GM12865 (cell line): ENCODE results near the gene CDK1.

Experiments
- DNase-seq: peaks from one replicate; pipeline ENCODE4 v3.0.0; 2010; ENCODE audit warnings: low read depth
- H3K4me3 ChIP-seq: 2 replicates; pipeline ENCODE4 v1.5.1; 2011; ENCODE audit warnings: mild to moderate bottlenecking, low read depth, low read length, control low read depth
- TF ChIP-seq, protein P1 (sequence below): IDR thresholded peaks from 2 replicates; pipeline ENCODE4 v1.5.1; 2011; ENCODE audit warnings: low read length, control low read depth, low read depth, inconsistent platforms; ENCODE audit not compliant: insufficient read depth; ENCODE audit errors: missing control alignments

CDK1 gene

DNA sequence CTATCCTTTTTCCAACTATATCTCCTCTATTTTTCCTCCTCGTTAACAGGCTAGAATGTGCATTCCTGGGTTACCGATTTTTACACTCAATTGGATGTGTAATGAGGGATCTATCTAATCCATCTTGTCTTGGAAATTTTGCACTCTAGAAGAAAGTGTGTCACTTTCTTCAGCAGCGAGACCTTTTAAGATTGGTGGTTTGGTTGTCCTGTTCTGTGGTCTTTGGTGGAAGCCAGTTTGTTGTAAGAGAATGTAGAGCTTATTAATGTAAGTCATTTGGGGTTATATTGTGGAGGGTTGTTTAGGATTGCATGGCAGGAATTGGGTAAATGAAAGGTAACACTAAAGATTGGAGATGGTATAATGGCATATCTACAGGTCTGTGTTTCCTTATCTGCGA, 16.7 kb downstream of the CDK1 start:
- DNase-seq, result no peak
- no peak overlapping the region for H3K4me3 ChIP-seq
- TF ChIP-seq, protein P1, sequence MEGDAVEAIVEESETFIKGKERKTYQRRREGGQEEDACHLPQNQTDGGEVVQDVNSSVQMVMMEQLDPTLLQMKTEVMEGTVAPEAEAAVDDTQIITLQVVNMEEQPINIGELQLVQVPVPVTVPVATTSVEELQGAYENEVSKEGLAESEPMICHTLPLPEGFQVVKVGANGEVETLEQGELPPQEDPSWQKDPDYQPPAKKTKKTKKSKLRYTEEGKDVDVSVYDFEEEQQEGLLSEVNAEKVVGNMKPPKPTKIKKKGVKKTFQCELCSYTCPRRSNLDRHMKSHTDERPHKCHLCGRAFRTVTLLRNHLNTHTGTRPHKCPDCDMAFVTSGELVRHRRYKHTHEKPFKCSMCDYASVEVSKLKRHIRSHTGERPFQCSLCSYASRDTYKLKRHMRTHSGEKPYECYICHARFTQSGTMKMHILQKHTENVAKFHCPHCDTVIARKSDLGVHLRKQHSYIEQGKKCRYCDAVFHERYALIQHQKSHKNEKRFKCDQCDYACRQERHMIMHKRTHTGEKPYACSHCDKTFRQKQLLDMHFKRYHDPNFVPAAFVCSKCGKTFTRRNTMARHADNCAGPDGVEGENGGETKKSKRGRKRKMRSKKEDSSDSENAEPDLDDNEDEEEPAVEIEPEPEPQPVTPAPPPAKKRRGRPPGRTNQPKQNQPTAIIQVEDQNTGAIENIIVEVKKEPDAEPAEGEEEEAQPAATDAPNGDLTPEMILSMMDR, result no peak

DNA sequence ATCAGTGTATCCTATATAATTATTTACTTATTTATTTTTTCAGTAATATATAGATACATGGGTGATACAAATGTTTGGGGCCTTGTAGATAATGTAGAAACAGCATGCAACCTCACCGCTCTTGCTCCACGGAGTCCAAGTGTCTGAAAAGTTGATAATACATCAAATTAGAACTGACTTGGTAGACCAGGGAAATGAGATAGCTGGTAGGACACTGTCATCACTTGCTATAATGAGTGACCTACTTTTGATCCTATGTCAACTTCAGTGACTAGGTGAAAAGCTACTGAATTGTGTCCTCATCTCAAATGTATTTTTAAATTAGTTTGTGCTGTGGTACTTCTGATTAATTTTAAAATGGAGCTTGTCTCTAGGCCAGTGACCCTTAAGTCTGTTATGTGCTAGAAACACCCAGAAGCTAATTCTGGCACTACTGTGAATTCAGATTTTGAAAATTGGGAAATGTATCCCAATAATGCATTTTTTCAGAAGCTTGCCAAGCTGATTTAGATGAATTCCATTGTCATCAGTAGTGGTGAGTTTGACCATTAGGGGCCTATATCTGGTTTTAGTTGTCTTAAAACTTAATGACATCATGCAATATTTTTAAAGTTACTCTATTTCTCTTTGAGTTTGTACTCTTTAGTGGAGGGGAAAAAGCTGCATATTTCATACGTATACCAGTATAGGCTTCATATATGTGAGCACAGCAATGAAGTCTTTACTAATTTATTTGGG, 17.4 kb downstream of the CDK1 start:
- TF ChIP-seq, protein P1, result no peak
- H3K4me3 ChIP-seq, result no peak overlapping the region
- DNase-seq, result no peak

DNA sequence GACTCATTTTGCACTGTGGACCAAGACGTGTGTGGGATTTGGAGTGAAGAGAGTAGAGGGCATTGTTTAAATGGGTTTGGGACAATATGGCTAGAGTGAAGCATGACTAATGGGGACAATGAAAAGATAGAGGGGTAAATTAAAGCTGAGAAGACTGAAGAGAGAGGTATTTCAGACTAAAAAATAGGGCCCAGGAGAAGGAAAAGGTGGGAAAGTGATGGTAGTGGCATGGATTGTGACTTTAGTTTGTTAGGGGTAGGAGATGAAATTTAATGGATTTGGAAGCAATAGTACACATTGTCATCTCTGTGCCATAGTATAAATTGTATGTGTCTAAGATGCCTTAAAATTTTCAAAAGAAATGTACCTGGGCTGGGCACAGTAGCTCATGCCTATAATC, 18.2 kb downstream of the CDK1 start:
- no peak for DNase-seq
- H3K4me3 ChIP-seq, result no peak overlapping the region
- TF ChIP-seq, protein P1, result no peak

GRCh38 chr10:60797200-60797599, 18.9 kb downstream of the CDK1 start:
- H3K4me3 ChIP-seq, result no peak overlapping the region
- no peak for DNase-seq
- TF ChIP-seq, protein P1, result no peak

- H3K4me3 ChIP-seq, result no peak overlapping the region
- TF ChIP-seq, protein P1, result no peak
- no peak for DNase-seq
Observed at GRCh38 chr10:60798031-60798430, 19.8 kb downstream of the CDK1 start.

- TF ChIP-seq, protein P1, result no peak
- no peak for DNase-seq
- H3K4me3 ChIP-seq, result no peak overlapping the region
Observed at GRCh38 chr10:60798870-60799269, 20.6 kb downstream of the CDK1 start.
